GM19328 (cell line): ENCODE measurements around the gene MCMBP.
"Not testable (repeated sequence)": the region's sequence is repeated elsewhere in the genome, so short reads cannot be mapped to it uniquely, and the experiment has no call there.

Experiments
- ATAC-seq: cut with Tn5 transposase; IDR thresholded peaks from one replicate; pipeline ENCODE4 v1.9.1; 2021; ENCODE audit warnings: mild to moderate bottlenecking, moderate library complexity; ENCODE audit not compliant: unreplicated experiment

The MCMBP gene

GRCh38 chr10:119878524-119878923, 5.9 kb upstream of the MCMBP start:
- ATAC-seq = no peak

GRCh38 chr10:119872860-119873681, 428 bp upstream of the MCMBP start:
- ATAC-seq = peak; percentile 90

- peak; percentile 28 for ATAC-seq
Observed at GRCh38 chr10:119871881-119872609, 598 bp downstream of the MCMBP start.

GRCh38 chr10:119869398-119869797, 3.2 kb downstream of the MCMBP start:
- not testable (repeated sequence) for ATAC-seq

- no peak for ATAC-seq
Observed at GRCh38 chr10:119867317-119867716, 5.3 kb downstream of the MCMBP start.

- ATAC-seq = no peak
Observed at GRCh38 chr10:119865699-119866240, 6.9 kb downstream of the MCMBP start.

GRCh38 chr10:119863951-119864565, 8.6 kb downstream of the MCMBP start:
- ATAC-seq = no peak

GRCh38 chr10:119862524-119862923, 10.1 kb downstream of the MCMBP start:
- no peak for ATAC-seq

- ATAC-seq = peak; percentile 57
Observed at GRCh38 chr10:119860866-119861607, 11.6 kb downstream of the MCMBP start.

- ATAC-seq = no peak
Observed at GRCh38 chr10:119859420-119860258, 13.0 kb downstream of the MCMBP start.

- ATAC-seq = no peak
Observed at GRCh38 chr10:119858063-119858462, 14.6 kb downstream of the MCMBP start.

GRCh38 chr10:119853574-119853973, 19.1 kb downstream of the MCMBP start:
- ATAC-seq = no peak

GRCh38 chr10:119852822-119853221, 19.8 kb downstream of the MCMBP start:
- ATAC-seq = no peak

- no peak for ATAC-seq
Observed at GRCh38 chr10:119852277-119852676, 20.4 kb downstream of the MCMBP start.

GRCh38 chr10:119849944-119850343, 22.7 kb downstream of the MCMBP start:
- no peak for ATAC-seq

- ATAC-seq = no peak
Observed at GRCh38 chr10:119849031-119849789, 23.4 kb downstream of the MCMBP start.

- ATAC-seq = no peak
Observed at GRCh38 chr10:119845656-119846055, 27.0 kb downstream of the MCMBP start.

- ATAC-seq = no peak
Observed at GRCh38 chr10:119834188-119834587, 38.5 kb downstream of the MCMBP start.

- ATAC-seq = no peak
Observed at GRCh38 chr10:119832951-119833350, 39.7 kb downstream of the MCMBP start.
